Peyer's patch (tissue), 4 donors: ENCODE results near the gene COX8C. TPM values are rescaled to one million over a fixed set of nuclear protein-coding genes. Genes with fewer than 3 reads are reported as not detected.

Source experiments
- DNase-seq, 3 donors: peaks; one replicate each; pipeline ENCODE4 v3.0.0-alpha.2; 2017 to 2019
- H3K27ac ChIP-seq, 4 donors: fragments of 200-600 bp; sonication (generic); one replicate each; pipeline ENCODE4 v1.5.1; 2016 to 2019
- H3K27me3 ChIP-seq, 2 donors: fragments of 200-600 bp; sonication (generic); one replicate each; pipeline ENCODE4 v1.5.1; 2019
- H3K36me3 ChIP-seq, 3 donors: fragments of 200-600 bp; sonication (generic); one replicate each; pipeline ENCODE4 v1.5.1; 2016 to 2019
- H3K4me1 ChIP-seq, 4 donors: fragments of 200-600 bp; sonication (generic); one replicate each; pipeline ENCODE4 v1.5.1; 2016 to 2019
- H3K4me3 ChIP-seq, 4 donors: fragments of 200-600 bp; sonication (generic); 1 replicate in 3 of 4; 2 replicates in 1 of 4; pipeline ENCODE4 v1.5.1; 2016 to 2019; ENCODE audit warnings: mild to moderate bottlenecking in 1 of 4
- H3K9me3 ChIP-seq, 4 donors: fragments of 200-600 bp; sonication (generic); one replicate each; pipeline ENCODE4 v1.5.1; 2016 to 2019; ENCODE audit warnings: mild to moderate bottlenecking in 1 of 4
- CTCF ChIP-seq, 6 experiments: fragments of 450-650 bp in 4 of 6; fragments of 200-600 bp in 2 of 6; sonication (generic) in 1 of 6; IDR thresholded peaks; one replicate each; pipeline ENCODE4 v1.5.1; 2017 to 2019; ENCODE audit warnings: antibody characterized with exemption in 6 of 6, mild to moderate bottlenecking in 3 of 6, moderate library complexity in 1 of 6
- POLR2A ChIP-seq, 2 donors: fragments of 450-650 bp; IDR thresholded peaks; one replicate each; pipeline ENCODE4 v1.5.1; 2017; ENCODE audit warnings: antibody characterized with exemption in 2 of 2, mild to moderate bottlenecking in 2 of 2, moderate library complexity in 2 of 2
- total RNA-seq, 4 donors: library from RNA; depleted of rRNA; stranded (reverse); fragments of >200 nt; gene quantifications; one replicate each; pipeline ENCODE4 v1.1.0, GENCODE V29; 2016

The COX8C gene
- total RNA-seq, 4 donors from 2014 or later, result not detected

- Histone ChIP-seq H3K27ac (peak overlapping the region; percentile 98 to 100 (median 98)), H3K36me3 (no peaks in the 10 kb centered on the region), H3K4me1 (peaks cover 0 to 42% (median 9%) of the 10 kb centered on the region in 4 donors), H3K9me3 (no peaks in the 10 kb centered on the region), H3K27me3 (no peaks in the 10 kb centered on the region), H3K4me3 (peak overlapping the region; percentile 95 to 99 (median 98))
- DNase-seq, result peak in 2 of 3 donors; percentile 52 to 62
- TF ChIP-seq CTCF (IDR thresholded peaks at IDR 0.05) (no peak), POLR2A (IDR thresholded peaks at IDR 0.05) (no peak)
Observed at GRCh38 chr14:93331002-93331727, 15.8 kb upstream of the COX8C start.

GRCh38 chr14:93331728-93332396 is 15.1 kb upstream of the COX8C start:
- Histone ChIP-seq H3K36me3 (no peaks in the 10 kb centered on the region), H3K4me3 (peak overlapping the region; percentile 95 to 99 (median 98)), H3K4me1 (peaks cover 0 to 42% (median 9%) of the 10 kb centered on the region in 4 donors), H3K27me3 (no peaks in the 10 kb centered on the region), H3K27ac (peak overlapping the region; percentile 98 to 100 (median 98)), H3K9me3 (no peaks in the 10 kb centered on the region)
- TF ChIP-seq POLR2A (IDR thresholded peaks at IDR 0.05) (no peak), CTCF (IDR thresholded peaks at IDR 0.05) (no peak)
- DNase-seq, result no peak

GRCh38 chr14:93332397-93332852 is 14.6 kb upstream of the COX8C start:
- no peaks in the 10 kb centered on the region for H3K9me3 ChIP-seq
- H3K36me3 ChIP-seq, result no peaks in the 10 kb centered on the region
- DNase-seq, result peak; percentile 40 to 84 (median 74)
- H3K4me3 ChIP-seq, result peak overlapping the region; percentile 95 to 99 (median 98)
- peak overlapping the region; percentile 98 to 100 (median 98) for H3K27ac ChIP-seq
- TF ChIP-seq CTCF (IDR thresholded peaks at IDR 0.05), result no peak
- TF ChIP-seq POLR2A (IDR thresholded peaks at IDR 0.05), result peak in 1 of 2 donors; percentile 56
- no peaks in the 10 kb centered on the region for H3K27me3 ChIP-seq
- peaks cover 0 to 42% (median 9%) of the 10 kb centered on the region in 4 donors for H3K4me1 ChIP-seq

GRCh38 chr14:93332853-93333630 is 13.9 kb upstream of the COX8C start, which contains the start of gene BTBD7:
Gene BTBD7, minus strand, starts transcription at chr14:93333036. Its CDS starts 36,985 bp downstream, at chr14:93296051.
- peak; percentile 91 to 98 (median 97) for DNase-seq
- H3K36me3 ChIP-seq, result no peaks in the 10 kb centered on the region
- peaks cover 0 to 42% (median 9%) of the 10 kb centered on the region in 4 donors for H3K4me1 ChIP-seq
- H3K27ac ChIP-seq, result peak within 1 kb of the TSS; percentile 98 to 100 (median 98)
- H3K27me3 ChIP-seq, result no peaks in the 10 kb centered on the region
- H3K9me3 ChIP-seq, result no peaks in the 10 kb centered on the region
- TF ChIP-seq POLR2A (IDR thresholded peaks at IDR 0.05) (peak; percentile 27 to 62), CTCF (IDR thresholded peaks at IDR 0.05) (peak in 3 of 6 experiments; percentile 51 to 57 (median 52))
- H3K4me3 ChIP-seq, result peak within 1 kb of the TSS; percentile 95 to 99 (median 98)

- Histone ChIP-seq H3K36me3 (no peaks in the 10 kb centered on the region), H3K4me1 (peaks cover 0 to 40% (median 9%) of the 10 kb centered on the region in 4 donors), H3K4me3 (peak overlapping the region; percentile 95 to 99 (median 98)), H3K27me3 (no peaks in the 10 kb centered on the region), H3K27ac (peak overlapping the region; percentile 98 to 100 (median 98)), H3K9me3 (no peaks in the 10 kb centered on the region)
- no peak for TF ChIP-seq CTCF (IDR thresholded peaks at IDR 0.05)
- TF ChIP-seq POLR2A (IDR thresholded peaks at IDR 0.05), result no peak
- DNase-seq, result no peak
Observed at GRCh38 chr14:93333631-93334103, 13.3 kb upstream of the COX8C start.
